ENCODE results near the gene DGKH.
"Not testable (repeated sequence)": the region's sequence is repeated elsewhere in the genome, so short reads cannot be mapped to it uniquely, and the experiment has no call there.

The DGKH gene

GRCh38 chr13:42148538-42148937 is 100.1 kb downstream of the DGKH start:
- no peak for DNase-seq

GRCh38 chr13:42149136-42149535 is 100.7 kb downstream of the DGKH start:
- H3K9me3 ChIP-seq (ENCODE audit: control insufficient read depth, low read length) = no peaks in the 10 kb centered on the region
- H3K27ac ChIP-seq (ENCODE audit: insufficient read depth, low read length, poor library complexity, severe bottlenecking) = no peak overlapping the region
- no peaks in the 10 kb centered on the region for H3K36me3 ChIP-seq (ENCODE audit: control insufficient read depth, insufficient read depth, low read length)
- no peak overlapping the region for H3K4me3 ChIP-seq (ENCODE audit: insufficient read depth, low read depth, low read length, poor library complexity, severe bottlenecking)
- no peak for DNase-seq
- H3K27me3 ChIP-seq (replicated peaks; ENCODE audit: control insufficient read depth, insufficient read depth, low read length, poor library complexity, severe bottlenecking) = no peaks in the 10 kb centered on the region
- no peaks in the 10 kb centered on the region for H3K4me1 ChIP-seq (ENCODE audit: control insufficient read depth, insufficient read depth, low read length, poor library complexity, severe bottlenecking)

More at GRCh38 chr13:42148538-42148937, 100.1 kb downstream of the DGKH start:
- Histone ChIP-seq H3K27me3 (replicated peaks; ENCODE audit: control insufficient read depth, insufficient read depth, low read length, poor library complexity, severe bottlenecking) (no peaks in the 10 kb centered on the region), H3K4me3 (ENCODE audit: insufficient read depth, low read depth, low read length, poor library complexity, severe bottlenecking) (no peak overlapping the region), H3K4me1 (ENCODE audit: control insufficient read depth, insufficient read depth, low read length, poor library complexity, severe bottlenecking) (no peaks in the 10 kb centered on the region), H3K36me3 (ENCODE audit: control insufficient read depth, insufficient read depth, low read length) (no peaks in the 10 kb centered on the region), H3K27ac (ENCODE audit: insufficient read depth, low read length, poor library complexity, severe bottlenecking) (no peak overlapping the region), H3K9me3 (ENCODE audit: control insufficient read depth, low read length) (no peaks in the 10 kb centered on the region)

- Histone ChIP-seq H3K4me3 (ENCODE audit: insufficient read depth, low read depth, low read length, poor library complexity, severe bottlenecking) (no peak overlapping the region), H3K4me1 (ENCODE audit: control insufficient read depth, insufficient read depth, low read length, poor library complexity, severe bottlenecking) (no peaks in the 10 kb centered on the region), H3K36me3 (ENCODE audit: control insufficient read depth, insufficient read depth, low read length) (peaks cover under 1% of the 10 kb centered on the region), H3K27me3 (replicated peaks; ENCODE audit: control insufficient read depth, insufficient read depth, low read length, poor library complexity, severe bottlenecking) (no peaks in the 10 kb centered on the region), H3K27ac (ENCODE audit: insufficient read depth, low read length, poor library complexity, severe bottlenecking) (no peak overlapping the region), H3K9me3 (ENCODE audit: control insufficient read depth, low read length) (no peaks in the 10 kb centered on the region)
- DNase-seq = no peak
These were observed 103.3 kb downstream of the DGKH start for GRCh38 chr13:42151781-42152180.

- Histone ChIP-seq H3K27ac (ENCODE audit: insufficient read depth, low read length, poor library complexity, severe bottlenecking) (no peak overlapping the region), H3K36me3 (ENCODE audit: control insufficient read depth, insufficient read depth, low read length) (peaks cover 3% of the 10 kb centered on the region), H3K9me3 (ENCODE audit: control insufficient read depth, low read length) (no peaks in the 10 kb centered on the region), H3K27me3 (replicated peaks; ENCODE audit: control insufficient read depth, insufficient read depth, low read length, poor library complexity, severe bottlenecking) (no peaks in the 10 kb centered on the region), H3K4me1 (ENCODE audit: control insufficient read depth, insufficient read depth, low read length, poor library complexity, severe bottlenecking) (no peaks in the 10 kb centered on the region), H3K4me3 (ENCODE audit: insufficient read depth, low read depth, low read length, poor library complexity, severe bottlenecking) (no peak overlapping the region)
- DNase-seq = no peak
These were observed 104.0 kb downstream of the DGKH start for GRCh38 chr13:42152495-42152894.

- Histone ChIP-seq H3K4me3 (ENCODE audit: insufficient read depth, low read depth, low read length, poor library complexity, severe bottlenecking) (no peak overlapping the region), H3K27ac (ENCODE audit: insufficient read depth, low read length, poor library complexity, severe bottlenecking) (no peak overlapping the region)
- no peak for DNase-seq
These were observed 105.0 kb downstream of the DGKH start for GRCh38 chr13:42153199-42154113.

GRCh38 chr13:42155251-42155650 is 106.8 kb downstream of the DGKH start:
- no peak overlapping the region for H3K4me3 ChIP-seq (ENCODE audit: insufficient read depth, low read depth, low read length, poor library complexity, severe bottlenecking)
- H3K27ac ChIP-seq (ENCODE audit: insufficient read depth, low read length, poor library complexity, severe bottlenecking) = no peak overlapping the region
- no peaks in the 10 kb centered on the region for H3K9me3 ChIP-seq (ENCODE audit: control insufficient read depth, low read length)
- H3K36me3 ChIP-seq (ENCODE audit: control insufficient read depth, insufficient read depth, low read length) = peaks cover 17% of the 10 kb centered on the region
- H3K4me1 ChIP-seq (ENCODE audit: control insufficient read depth, insufficient read depth, low read length, poor library complexity, severe bottlenecking) = no peaks in the 10 kb centered on the region
- no peaks in the 10 kb centered on the region for H3K27me3 ChIP-seq (replicated peaks; ENCODE audit: control insufficient read depth, insufficient read depth, low read length, poor library complexity, severe bottlenecking)
- no peak for DNase-seq

More at GRCh38 chr13:42153199-42154113, 105.0 kb downstream of the DGKH start:
- Histone ChIP-seq H3K4me1 (ENCODE audit: control insufficient read depth, insufficient read depth, low read length, poor library complexity, severe bottlenecking) (no peaks in the 10 kb centered on the region), H3K27me3 (replicated peaks; ENCODE audit: control insufficient read depth, insufficient read depth, low read length, poor library complexity, severe bottlenecking) (no peaks in the 10 kb centered on the region), H3K9me3 (ENCODE audit: control insufficient read depth, low read length) (no peaks in the 10 kb centered on the region), H3K36me3 (ENCODE audit: control insufficient read depth, insufficient read depth, low read length) (peaks cover 9% of the 10 kb centered on the region)

GRCh38 chr13:42163338-42163737 is 114.9 kb downstream of the DGKH start:
- peaks cover 16% of the 10 kb centered on the region for H3K36me3 ChIP-seq (ENCODE audit: control insufficient read depth, insufficient read depth, low read length)
- H3K9me3 ChIP-seq (ENCODE audit: control insufficient read depth, low read length); H3K27me3 ChIP-seq (replicated peaks; ENCODE audit: control insufficient read depth, insufficient read depth, low read length, poor library complexity, severe bottlenecking); H3K4me1 ChIP-seq (ENCODE audit: control insufficient read depth, insufficient read depth, low read length, poor library complexity, severe bottlenecking); H3K27ac ChIP-seq (ENCODE audit: insufficient read depth, low read length, poor library complexity, severe bottlenecking); DNase-seq; H3K4me3 ChIP-seq (ENCODE audit: insufficient read depth, low read depth, low read length, poor library complexity, severe bottlenecking): not testable (repeated sequence)

- H3K27me3 ChIP-seq (replicated peaks; ENCODE audit: control insufficient read depth, insufficient read depth, low read length, poor library complexity, severe bottlenecking); H3K9me3 ChIP-seq (ENCODE audit: control insufficient read depth, low read length); H3K27ac ChIP-seq (ENCODE audit: insufficient read depth, low read length, poor library complexity, severe bottlenecking); DNase-seq; H3K4me1 ChIP-seq (ENCODE audit: control insufficient read depth, insufficient read depth, low read length, poor library complexity, severe bottlenecking); H3K4me3 ChIP-seq (ENCODE audit: insufficient read depth, low read depth, low read length, poor library complexity, severe bottlenecking): not testable (repeated sequence)
- H3K36me3 ChIP-seq (ENCODE audit: control insufficient read depth, insufficient read depth, low read length) = peaks cover 14% of the 10 kb centered on the region
These were observed 115.5 kb downstream of the DGKH start for GRCh38 chr13:42163910-42164309.

- no peaks in the 10 kb centered on the region for H3K4me1 ChIP-seq (ENCODE audit: control insufficient read depth, insufficient read depth, low read length, poor library complexity, severe bottlenecking)
- H3K27me3 ChIP-seq (replicated peaks; ENCODE audit: control insufficient read depth, insufficient read depth, low read length, poor library complexity, severe bottlenecking) = no peaks in the 10 kb centered on the region
- peaks cover 10% of the 10 kb centered on the region for H3K36me3 ChIP-seq (ENCODE audit: control insufficient read depth, insufficient read depth, low read length)
- H3K4me3 ChIP-seq (ENCODE audit: insufficient read depth, low read depth, low read length, poor library complexity, severe bottlenecking) = no peak overlapping the region
- DNase-seq = no peak
- H3K9me3 ChIP-seq (ENCODE audit: control insufficient read depth, low read length) = no peaks in the 10 kb centered on the region
- H3K27ac ChIP-seq (ENCODE audit: insufficient read depth, low read length, poor library complexity, severe bottlenecking) = no peak overlapping the region
These were observed 116.2 kb downstream of the DGKH start for GRCh38 chr13:42164557-42165125.

GRCh38 chr13:42168496-42168895 is 120.0 kb downstream of the DGKH start:
- Histone ChIP-seq H3K4me3 (ENCODE audit: insufficient read depth, low read depth, low read length, poor library complexity, severe bottlenecking) (no peak overlapping the region), H3K9me3 (ENCODE audit: control insufficient read depth, low read length) (no peaks in the 10 kb centered on the region), H3K36me3 (ENCODE audit: control insufficient read depth, insufficient read depth, low read length) (peaks cover 7% of the 10 kb centered on the region), H3K27me3 (replicated peaks; ENCODE audit: control insufficient read depth, insufficient read depth, low read length, poor library complexity, severe bottlenecking) (no peaks in the 10 kb centered on the region), H3K4me1 (ENCODE audit: control insufficient read depth, insufficient read depth, low read length, poor library complexity, severe bottlenecking) (no peaks in the 10 kb centered on the region), H3K27ac (ENCODE audit: insufficient read depth, low read length, poor library complexity, severe bottlenecking) (no peak overlapping the region)
- no peak for DNase-seq

Data from effector memory CD4-positive, alpha-beta T cell (primary cell).